NT2/D1 (cell line): ENCODE results near the gene TPCN2.

Experiments used
- YY1 ChIP-seq: IDR thresholded peaks from 2 replicates; pipeline ENCODE4 v1.6.1; 2011; ENCODE audit not compliant: insufficient read length, insufficient read depth
- ZNF274 ChIP-seq: IDR thresholded peaks from 2 replicates; pipeline ENCODE4 v1.6.1; 2011; ENCODE audit warnings: mild to moderate bottlenecking, low read depth, low read length

DNA sequence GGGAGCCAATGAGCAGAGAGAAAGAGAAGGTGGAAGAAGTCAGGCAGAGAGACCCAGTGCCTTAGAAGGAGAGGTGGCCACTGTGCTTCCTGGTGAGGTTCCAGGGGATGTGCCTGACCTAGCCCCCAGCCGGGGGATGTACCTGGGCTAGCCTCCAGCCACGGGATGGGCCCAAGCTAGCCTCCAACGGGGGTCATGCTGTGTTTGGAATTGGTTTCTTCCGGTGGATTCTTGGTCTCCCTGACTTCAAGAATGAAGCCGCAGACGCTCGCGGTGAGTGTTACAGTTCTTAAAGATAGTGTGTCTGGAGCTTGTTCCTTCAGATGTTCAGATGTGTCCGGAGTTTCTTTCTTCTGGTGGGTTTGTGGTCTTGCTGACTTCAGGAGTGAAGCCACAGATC lies 100.1 kb downstream of the TPCN2 start:
- TF ChIP-seq YY1 (no peak), ZNF274 (no peak)
